HG03103 (cell line): Measurements from ENCODE around the gene MEF2D.

Experiments used
- ATAC-seq: cut with Tn5 transposase; IDR thresholded peaks from one replicate; pipeline ENCODE4 v1.9.1; 2021; ENCODE audit warnings: low read depth; ENCODE audit not compliant: unreplicated experiment

Gene MEF2D

GRCh38 chr1:156430866-156431265 lies 69.7 kb downstream of the MEF2D start:
- no peak for ATAC-seq

- ATAC-seq: no peak
Observed at GRCh38 chr1:156430303-156430702, 70.3 kb downstream of the MEF2D start.

GRCh38 chr1:156429313-156430060 lies 71.1 kb downstream of the MEF2D start:
- no peak for ATAC-seq

DNA sequence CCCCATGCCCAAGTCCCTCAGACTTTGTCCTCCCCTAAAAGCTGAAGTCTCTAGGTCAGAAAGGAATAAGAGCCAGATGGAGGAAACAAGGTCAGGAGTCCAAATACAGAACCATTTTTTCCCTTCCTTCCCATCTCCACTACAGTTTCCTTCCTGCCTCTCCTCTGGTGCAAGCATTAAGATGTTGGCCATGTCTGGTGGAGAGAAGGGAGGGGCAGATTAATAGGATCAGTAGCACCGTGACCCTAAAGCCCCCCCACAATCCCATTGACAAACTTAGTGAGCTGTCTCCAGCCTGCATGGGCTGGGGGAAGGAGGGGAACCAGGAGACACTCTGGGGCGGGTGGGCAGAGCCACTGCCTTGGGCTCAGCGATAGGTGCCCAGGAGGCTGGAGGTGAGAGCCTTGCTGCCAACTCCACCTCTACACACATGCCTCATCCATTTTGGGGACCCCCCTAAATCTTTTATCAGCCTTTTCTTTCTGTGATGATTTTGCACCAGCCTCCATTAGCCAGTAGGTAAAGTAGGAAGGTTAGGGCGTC lies 71.8 kb downstream of the MEF2D start:
- no peak for ATAC-seq

DNA sequence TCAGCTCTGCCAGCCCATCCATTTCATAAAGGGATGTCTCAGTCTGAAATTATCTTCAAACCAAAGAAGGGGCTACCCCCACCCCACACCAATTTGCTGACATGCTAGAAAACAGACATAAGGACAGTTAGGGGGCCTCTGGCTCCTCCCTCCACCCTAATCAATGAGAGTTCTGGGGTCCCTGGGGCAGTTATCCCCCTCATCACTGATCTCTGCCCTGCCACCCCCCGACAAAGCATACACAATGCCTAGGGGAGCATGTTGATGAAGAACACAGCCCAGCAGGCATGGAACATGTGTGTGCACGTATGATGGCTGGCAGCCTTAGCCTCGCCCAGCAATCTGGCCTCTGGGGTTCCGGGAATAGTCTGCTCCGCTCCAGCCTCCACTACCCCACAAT lies 72.6 kb downstream of the MEF2D start:
- no peak for ATAC-seq

DNA sequence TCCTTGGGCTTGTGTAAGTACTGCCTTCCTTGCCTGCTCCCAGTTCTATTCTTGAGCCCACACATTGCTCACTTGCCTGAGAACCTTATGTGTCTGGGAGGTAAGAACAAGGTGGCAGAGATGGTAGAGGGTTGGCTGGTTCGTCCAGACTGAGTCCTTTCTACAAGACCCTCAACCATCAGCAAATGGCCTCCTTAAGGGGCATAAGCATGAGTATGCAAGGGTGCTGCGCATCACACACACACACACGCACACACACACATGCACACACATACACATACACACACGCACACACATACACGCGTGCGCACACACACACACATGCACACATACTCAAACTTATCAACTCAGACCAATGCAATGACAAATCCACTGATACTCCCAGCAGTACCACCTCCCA lies 74.6 kb downstream of the MEF2D start:
- ATAC-seq: no peak

- no peak for ATAC-seq
Observed at GRCh38 chr1:156424806-156425432, 75.7 kb downstream of the MEF2D start.

DNA sequence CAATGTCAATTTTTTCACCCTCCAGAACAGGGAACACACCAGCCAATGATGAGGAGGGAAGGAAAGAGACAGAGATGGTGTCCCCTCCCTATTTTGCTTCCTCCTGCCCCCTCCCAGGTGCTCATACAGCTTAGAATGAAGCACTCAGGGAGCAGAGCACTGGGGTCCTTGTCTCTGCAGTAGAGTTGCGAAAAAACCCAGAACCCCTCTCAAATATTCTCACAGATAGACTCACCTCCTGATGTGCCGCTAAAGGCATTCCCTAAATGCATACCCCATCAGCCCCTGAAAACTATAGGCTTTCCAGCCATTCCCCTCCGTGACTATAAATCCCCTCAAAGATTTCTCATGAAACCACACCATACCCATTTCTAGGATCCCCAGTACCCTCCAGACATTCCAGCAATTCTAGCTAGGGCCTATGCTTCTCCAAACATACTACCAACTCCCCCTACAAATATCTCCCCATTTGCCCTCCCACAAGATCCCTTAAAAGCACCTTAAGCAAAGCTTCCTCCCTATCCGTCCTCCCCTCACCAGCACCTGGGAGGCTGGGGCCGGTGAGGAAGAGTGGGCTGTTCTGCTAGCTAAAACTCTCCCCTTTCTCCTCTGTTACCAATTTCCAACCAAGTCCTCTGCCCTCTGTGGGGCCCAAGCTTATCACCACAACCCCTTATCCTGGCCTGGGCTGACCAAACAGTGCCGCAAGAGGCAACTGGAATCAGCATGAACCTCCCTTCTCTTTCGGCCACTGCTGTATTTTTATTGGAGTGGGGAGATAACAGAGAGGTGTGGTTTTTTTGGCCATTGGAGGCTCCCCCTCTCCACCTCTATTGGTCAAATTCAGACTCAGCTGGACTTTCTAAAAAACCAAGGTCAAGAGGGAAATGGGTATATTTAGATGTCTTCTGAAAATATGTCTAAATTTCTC lies 76.9 kb downstream of the MEF2D start:
- no peak for ATAC-seq

- no peak for ATAC-seq
Observed at GRCh38 chr1:156422602-156423091, 77.9 kb downstream of the MEF2D start.

DNA sequence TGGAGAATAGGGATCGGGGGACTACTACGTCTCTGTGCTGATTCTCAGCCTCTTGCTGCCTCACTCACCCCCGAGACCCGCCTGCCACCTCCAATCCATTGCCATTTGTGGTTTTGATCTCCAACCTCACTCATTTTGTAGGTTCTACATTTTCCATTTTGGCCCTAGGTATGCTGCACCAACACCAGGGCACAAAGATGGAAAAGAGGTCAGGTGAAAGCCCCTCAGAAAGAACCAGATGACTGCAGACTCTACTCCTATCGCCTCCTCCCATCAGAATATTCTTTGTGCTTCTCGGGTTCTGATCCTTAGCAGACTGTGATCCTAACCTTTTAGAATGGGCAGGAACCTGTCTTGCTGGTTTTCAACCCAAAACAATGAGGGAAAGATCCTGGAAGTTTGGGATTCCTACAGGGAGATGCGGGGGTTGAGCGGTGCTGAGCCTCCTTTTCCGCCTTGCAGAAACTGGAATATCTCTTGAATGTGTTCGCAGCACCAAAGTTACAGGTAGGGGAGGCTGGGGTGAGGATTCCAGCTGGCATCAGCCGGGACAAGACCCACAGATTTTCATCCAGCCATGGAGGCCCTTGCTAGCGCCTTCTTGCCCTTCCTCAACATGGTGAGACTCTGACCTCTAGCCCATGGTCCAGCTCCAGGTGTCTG lies 78.5 kb downstream of the MEF2D start:
- ATAC-seq: no peak

DNA sequence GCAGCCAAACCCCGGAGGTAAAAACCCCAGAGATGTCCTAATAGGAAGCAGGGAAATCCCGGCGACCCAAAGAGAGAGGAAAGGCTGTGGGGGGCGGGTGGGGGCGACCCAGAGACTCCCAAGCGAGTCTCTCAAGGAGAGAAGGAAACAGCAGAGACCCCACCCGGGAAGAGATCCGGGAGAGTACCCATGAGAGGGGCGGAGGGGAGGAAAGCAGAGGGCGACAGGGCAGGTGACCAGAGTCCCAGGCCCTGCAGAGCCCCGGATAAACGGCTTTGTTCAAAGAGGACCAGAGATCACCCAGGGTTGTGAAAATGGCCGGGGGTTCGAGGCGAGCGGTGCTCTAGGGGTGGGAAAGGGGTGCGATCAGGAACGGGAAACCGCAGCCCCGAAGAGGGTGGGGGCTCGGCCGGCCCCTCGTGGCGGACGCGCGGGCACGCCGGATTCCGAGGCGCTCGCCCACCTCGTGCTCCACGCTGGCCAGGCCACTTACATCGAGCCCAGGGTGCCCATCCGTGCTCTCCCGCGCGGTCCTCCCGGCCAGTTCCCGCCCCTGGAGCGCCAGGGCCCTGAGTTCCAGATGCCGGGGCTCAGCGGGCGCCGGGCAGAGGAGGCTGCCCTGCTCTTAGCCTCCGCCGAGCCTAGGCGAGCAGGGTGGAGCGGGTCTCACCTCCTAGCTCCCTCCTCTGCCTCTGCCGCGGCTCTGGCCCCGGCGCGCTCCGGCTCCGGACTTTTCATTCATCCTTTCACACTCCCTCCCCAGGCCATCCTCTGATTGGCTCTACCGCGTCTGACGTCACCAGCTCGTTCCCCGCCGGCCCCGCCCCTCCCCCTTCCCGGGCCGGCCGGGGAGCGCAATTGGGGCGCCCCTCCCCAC lies 79.3 kb downstream of the MEF2D start:
- peak; percentile 71 for ATAC-seq

DNA sequence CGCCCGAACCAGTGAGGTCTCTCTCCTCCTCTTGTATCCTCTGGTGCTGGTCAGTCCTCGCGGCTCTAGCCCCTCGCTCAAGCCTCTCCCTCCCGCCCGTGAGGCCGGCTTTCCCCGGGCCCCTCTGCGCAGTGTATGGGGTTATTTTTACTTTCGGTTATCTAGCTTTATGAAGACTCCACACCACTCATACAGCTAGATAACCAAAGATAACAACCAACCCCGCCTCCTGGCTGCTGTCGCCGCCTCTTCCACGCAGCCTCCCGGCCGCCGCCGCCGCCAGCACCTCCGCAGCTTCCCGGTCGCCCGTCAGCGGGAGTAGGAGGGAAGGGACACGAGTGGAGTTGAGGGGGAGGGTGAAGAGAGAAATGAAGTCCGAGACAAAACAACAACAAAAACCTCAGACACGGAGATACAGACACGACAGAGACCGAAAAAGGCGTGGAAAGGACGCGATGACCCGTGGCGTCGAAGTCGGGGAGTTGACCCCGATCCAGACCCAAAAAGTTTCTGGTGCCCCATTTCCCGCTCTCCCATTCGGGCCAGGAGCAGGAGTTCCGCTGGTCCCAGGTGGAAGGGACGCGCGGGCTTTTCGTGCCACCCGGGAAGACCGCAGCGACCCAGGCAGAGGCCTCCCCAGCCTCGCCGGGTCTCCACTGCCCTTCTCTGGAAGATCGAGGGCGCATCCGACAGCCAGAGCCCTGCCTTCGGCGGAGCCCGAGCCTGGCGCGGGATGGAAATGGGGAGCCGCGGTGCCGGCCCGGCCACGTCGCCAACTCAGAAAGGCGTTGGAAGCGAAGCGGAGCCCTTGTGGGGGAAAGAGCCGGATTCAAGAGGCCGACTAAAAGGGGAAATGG lies 80.1 kb downstream of the MEF2D start:
- ATAC-seq: no peak

DNA sequence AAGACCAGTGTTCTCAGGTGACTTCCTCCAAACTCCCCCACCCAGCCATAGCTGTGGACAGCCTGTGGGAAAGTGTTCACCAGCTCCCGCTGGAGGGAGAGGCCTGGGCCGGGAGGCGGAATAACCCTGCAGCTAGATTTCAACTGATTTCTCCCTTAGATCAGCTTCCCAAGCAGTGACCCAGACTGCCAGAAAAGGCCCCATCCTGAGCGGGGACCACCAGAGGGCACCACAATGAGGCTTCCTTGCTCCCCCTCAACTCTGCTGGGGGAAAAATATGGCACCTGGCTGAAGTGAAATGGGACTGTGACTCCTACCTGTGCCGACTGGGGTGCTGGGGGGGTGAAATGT lies 80.7 kb downstream of the MEF2D start:
- no peak for ATAC-seq

DNA sequence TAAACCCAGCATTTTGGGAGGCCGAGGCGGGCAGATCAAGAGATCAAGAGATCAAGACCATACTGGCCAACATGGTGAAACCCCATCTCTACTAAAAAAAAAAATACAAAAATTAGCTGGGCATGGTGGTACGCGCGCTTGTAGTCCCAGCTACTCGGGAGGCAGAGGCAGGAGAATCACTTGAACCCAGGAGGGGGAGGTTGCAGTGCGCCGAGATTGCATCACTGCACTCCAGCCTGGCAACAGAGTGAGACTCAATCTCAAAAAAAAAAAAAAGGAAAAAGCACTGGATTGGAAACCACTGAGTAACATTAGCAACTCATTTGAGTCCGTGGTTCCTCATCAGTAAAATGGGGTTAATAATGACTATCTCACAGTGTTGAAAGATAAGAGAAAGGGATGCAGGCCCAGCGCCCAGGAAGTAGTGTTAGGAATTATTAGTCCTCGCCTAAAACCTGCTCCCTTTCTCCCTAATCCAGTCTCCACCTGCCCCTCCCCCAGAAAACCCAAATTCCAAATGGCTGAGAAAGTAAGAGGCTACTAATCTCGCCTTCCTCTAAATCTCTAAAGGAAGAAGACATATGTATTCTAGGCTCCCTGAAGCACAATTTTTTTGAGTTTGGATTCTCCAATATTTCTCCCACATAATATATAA lies 82.0 kb downstream of the MEF2D start:
- no peak for ATAC-seq

DNA sequence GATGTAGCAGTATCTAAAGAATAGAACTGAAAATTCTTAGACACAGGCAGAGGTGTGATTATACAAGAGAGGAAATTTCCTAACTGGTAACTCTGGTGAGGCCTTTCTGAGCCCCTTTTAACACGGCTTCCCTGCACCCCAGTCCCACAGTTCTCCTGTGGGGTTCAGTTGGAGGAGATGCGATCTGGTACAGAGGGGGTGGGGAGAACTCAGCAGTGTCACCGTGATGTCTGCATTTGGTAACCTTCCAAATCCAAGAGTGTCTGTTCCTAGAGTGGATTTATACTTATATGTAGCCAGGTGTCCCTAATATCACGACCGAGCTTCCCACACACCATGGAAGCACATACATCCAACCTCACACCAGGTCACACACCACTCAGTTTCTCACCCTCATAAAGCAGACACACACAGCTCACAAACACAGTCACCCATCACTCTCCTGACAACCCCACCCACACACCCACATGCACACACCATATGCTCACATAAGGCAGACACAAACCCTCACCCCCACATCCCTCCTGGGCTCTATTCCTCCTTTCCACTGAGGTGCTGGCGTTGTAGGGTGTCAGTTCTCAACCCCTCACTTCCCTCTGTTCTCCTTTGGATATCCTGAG lies 83.1 kb downstream of the MEF2D start:
- ATAC-seq: no peak

- no peak for ATAC-seq
Observed at GRCh38 chr1:156416993-156417392, 83.6 kb downstream of the MEF2D start.

GRCh38 chr1:156414461-156415064 lies 86.0 kb downstream of the MEF2D start:
- no peak for ATAC-seq
